Sigmoid colon (tissue), 7 donors: ENCODE data around the gene DRC3. TPM values are rescaled to one million over a fixed set of nuclear protein-coding genes. Genes with fewer than 3 reads are reported as not detected.

ENCODE experiments used
- DNase-seq: peaks from one replicate; pipeline ENCODE4 v3.0.0-alpha.2; 2019
- H3K27ac ChIP-seq, 4 donors: fragments of 200-600 bp; sonication (generic); one replicate each; pipeline ENCODE4 v1.5.1; 2016 to 2019; ENCODE audit warnings: mild to moderate bottlenecking in 1 of 4
- H3K27me3 ChIP-seq, 3 donors: fragments of 200-600 bp; sonication (generic); one replicate each; pipeline ENCODE4 v1.5.1; 2019; ENCODE audit warnings: mild to moderate bottlenecking in 1 of 3
- H3K36me3 ChIP-seq, 4 donors: fragments of 200-600 bp; sonication (generic); one replicate each; pipeline ENCODE4 v1.5.1; 2016 to 2019
- H3K4me1 ChIP-seq, 4 donors: fragments of 200-600 bp; sonication (generic); one replicate each; pipeline ENCODE4 v1.5.1; 2017 to 2019
- H3K4me3 ChIP-seq, 4 donors: fragments of 200-600 bp; sonication (generic); one replicate each; pipeline ENCODE4 v1.5.1; 2017 to 2019; ENCODE audit warnings: mild to moderate bottlenecking in 2 of 4, moderate library complexity in 1 of 4
- H3K9me3 ChIP-seq, 4 donors: fragments of 200-600 bp in 3 of 4; sonication (generic) in 3 of 4; one replicate each; pipeline versions ENCODE4 v1.5.1 to v1.6.1; 2013 to 2019
- EP300 ChIP-seq, 4 donors: sonication (generic); formaldehyde crosslinking; IDR thresholded peaks; one replicate each; pipeline ENCODE4 v1.6.1; 2017; ENCODE audit warnings: antibody characterized with exemption in 4 of 4
- POLR2A ChIP-seq, 2 donors: fragments of 450-650 bp; IDR thresholded peaks; one replicate each; pipeline ENCODE4 v1.6.1; 2016; ENCODE audit warnings: antibody characterized with exemption in 2 of 2, mild to moderate bottlenecking in 2 of 2, moderate library complexity in 2 of 2
- POLR2AphosphoS5 ChIP-seq, 4 donors: sonication (generic); formaldehyde crosslinking; IDR thresholded peaks; one replicate each; pipeline ENCODE4 v1.6.1; 2017; ENCODE audit warnings: antibody characterized with exemption in 4 of 4
- WGBS, 2 donors: extraction: QIAGEN DNeasy Blood & Tissue Kit; methylation state at CpG; one replicate each; pipeline ENCODE4 v1.1.7; 2013; 5-methylcytosine and 5-hydroxymethylcytosine counted together
- intact Hi-C: fragments of 100-400 bp; cut with DNase I; formaldehyde crosslinking; loops from one replicate; pipeline ENCODE4 v1.15.1; 2023
- polyA plus RNA-seq, 3 donors: library from polyadenylated mRNA; stranded (reverse); fragments of 200-250 nt; gene quantifications; one replicate each; pipeline ENCODE4 v1.2.3, GENCODE V29; 2013
- total RNA-seq, 4 donors: library from RNA; depleted of rRNA; stranded (reverse); fragments of >200 nt; gene quantifications; one replicate each; pipeline ENCODE4 v1.1.0, GENCODE V29; 2016
- TF ChIP-seq, protein P1 (sequence below), 4 experiments: fragments of 450-650 bp in 3 of 4; fragments of 200-600 bp in 1 of 4; IDR thresholded peaks; one replicate each; pipeline ENCODE4 v1.5.1; 2016 to 2019; ENCODE audit warnings: antibody characterized with exemption in 4 of 4, mild to moderate bottlenecking in 3 of 4, moderate library complexity in 2 of 4
- donor health status: healthy with polysubstance abuse.
- donor health status: Bipolar disorder and iron deficiency.
- donor health status: healthy.

The DRC3 gene
- total and polyA plus RNA-seq, 7 donors, result 0.36 to 6.1 (median 1.6) TPM; not detected in 2

DNA sequence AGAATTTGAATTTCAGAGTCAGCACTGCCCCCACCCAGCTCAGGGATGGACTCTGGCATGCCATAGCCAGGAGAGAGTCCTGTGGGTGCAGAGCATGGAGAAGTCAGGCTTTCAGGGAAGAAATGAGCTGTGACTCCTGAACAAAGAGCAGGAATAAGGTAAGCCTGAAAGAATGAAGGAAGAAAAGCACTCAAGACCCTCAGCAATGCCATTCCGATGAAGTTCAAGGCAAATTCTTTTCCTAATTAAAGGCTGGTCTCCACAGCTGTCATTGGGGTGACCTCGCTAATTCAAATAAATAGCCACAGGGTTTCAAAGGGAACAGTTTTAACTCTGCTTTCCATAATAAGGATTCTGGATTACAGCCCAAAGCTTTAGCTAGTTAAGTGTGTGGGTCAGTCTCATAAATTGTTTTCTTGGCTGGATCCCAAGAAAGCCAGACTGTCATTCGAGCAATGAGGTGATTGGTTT is 32.2 kb upstream of the DRC3 start:
- 53 to 59% methylated on average over 3 of the region's 3 CpGs for WGBS, 2 donors
- TF ChIP-seq POLR2A (IDR thresholded peaks at IDR 0.05), result no peak
- TF ChIP-seq EP300 (IDR thresholded peaks at IDR 0.05), result no peak
- TF ChIP-seq, protein P1, sequence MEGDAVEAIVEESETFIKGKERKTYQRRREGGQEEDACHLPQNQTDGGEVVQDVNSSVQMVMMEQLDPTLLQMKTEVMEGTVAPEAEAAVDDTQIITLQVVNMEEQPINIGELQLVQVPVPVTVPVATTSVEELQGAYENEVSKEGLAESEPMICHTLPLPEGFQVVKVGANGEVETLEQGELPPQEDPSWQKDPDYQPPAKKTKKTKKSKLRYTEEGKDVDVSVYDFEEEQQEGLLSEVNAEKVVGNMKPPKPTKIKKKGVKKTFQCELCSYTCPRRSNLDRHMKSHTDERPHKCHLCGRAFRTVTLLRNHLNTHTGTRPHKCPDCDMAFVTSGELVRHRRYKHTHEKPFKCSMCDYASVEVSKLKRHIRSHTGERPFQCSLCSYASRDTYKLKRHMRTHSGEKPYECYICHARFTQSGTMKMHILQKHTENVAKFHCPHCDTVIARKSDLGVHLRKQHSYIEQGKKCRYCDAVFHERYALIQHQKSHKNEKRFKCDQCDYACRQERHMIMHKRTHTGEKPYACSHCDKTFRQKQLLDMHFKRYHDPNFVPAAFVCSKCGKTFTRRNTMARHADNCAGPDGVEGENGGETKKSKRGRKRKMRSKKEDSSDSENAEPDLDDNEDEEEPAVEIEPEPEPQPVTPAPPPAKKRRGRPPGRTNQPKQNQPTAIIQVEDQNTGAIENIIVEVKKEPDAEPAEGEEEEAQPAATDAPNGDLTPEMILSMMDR (IDR thresholded peaks at IDR 0.05), result no peak
- TF ChIP-seq POLR2AphosphoS5 (IDR thresholded peaks at IDR 0.05), result no peak
- H3K4me3 ChIP-seq, result no peak overlapping the region
- peaks cover 0 to 85% (median 60%) of the 10 kb centered on the region in 4 donors for H3K4me1 ChIP-seq
- no peaks in the 10 kb centered on the region for H3K27me3 ChIP-seq
- H3K9me3 ChIP-seq, result no peaks in the 10 kb centered on the region
- H3K27ac ChIP-seq, result peak overlapping the region in 3 of 4 donors; percentile 38 to 46 (median 39)
- DNase-seq, result no peak
- no peaks in the 10 kb centered on the region for H3K36me3 ChIP-seq
- intact Hi-C loops, result no loop called here

DNA sequence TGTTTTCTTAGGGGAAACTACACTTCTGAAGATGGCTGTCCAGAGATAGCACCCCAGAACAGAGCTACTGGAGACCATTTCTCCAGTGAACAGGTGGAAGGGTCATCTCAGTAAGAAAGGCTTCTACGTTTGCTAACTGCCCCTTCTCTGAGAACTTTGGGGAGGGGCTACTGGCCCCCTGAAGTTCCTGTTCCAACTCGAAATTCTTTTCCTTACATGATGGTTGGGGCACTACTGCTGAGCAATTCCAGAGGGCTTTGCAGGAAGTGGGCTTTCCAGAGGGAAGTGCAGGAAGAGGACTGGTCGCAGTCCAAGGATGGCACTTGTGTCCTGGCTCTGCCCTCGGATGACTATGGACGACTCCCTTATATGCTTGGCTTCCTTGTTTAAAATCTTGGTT is 31.6 kb upstream of the DRC3 start:
- TF ChIP-seq EP300 (IDR thresholded peaks at IDR 0.05) (no peak), POLR2A (IDR thresholded peaks at IDR 0.05) (no peak), POLR2AphosphoS5 (IDR thresholded peaks at IDR 0.05) (no peak)
- TF ChIP-seq, protein P1 (IDR thresholded peaks at IDR 0.05), result no peak
- peaks cover 0 to 80% (median 54%) of the 10 kb centered on the region in 4 donors for H3K4me1 ChIP-seq
- no peaks in the 10 kb centered on the region for H3K36me3 ChIP-seq
- H3K27ac ChIP-seq, result peak overlapping the region in 2 of 4 donors; percentile 39 to 46
- DNase-seq, result no peak
- H3K9me3 ChIP-seq, result no peaks in the 10 kb centered on the region
- intact Hi-C loops, result no loop called here
- H3K27me3 ChIP-seq, result no peaks in the 10 kb centered on the region
- H3K4me3 ChIP-seq, result no peak overlapping the region
- 69 to 75% methylated on average over 5 of the region's 5 CpGs for WGBS, 2 donors

DNA sequence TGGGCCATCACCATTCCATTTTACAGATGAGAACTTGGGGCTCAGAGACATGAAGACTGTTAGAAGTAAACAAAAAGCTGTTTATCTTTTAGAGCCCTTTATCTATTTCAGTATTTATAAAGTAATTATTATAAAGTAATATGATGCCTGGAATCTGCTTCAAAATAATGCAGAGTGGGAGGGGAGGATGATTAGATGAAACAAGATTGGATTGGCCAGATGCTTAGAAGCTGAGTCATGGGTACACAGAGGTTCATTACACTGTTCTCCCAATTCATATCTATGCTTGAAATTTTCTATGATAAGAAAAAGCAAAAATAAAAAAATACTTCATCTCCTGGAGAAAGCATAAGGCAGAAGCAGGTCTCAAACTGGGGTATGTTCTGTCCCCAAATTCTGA is 29.8 kb upstream of the DRC3 start:
- Histone ChIP-seq H3K4me1 (peaks cover 0 to 62% (median 47%) of the 10 kb centered on the region in 4 donors), H3K4me3 (no peak overlapping the region), H3K27ac (peak overlapping the region in 3 of 4 donors; percentile 41 to 62 (median 61)), H3K27me3 (no peaks in the 10 kb centered on the region), H3K36me3 (no peaks in the 10 kb centered on the region), H3K9me3 (no peaks in the 10 kb centered on the region)
- no peak for TF ChIP-seq POLR2AphosphoS5 (IDR thresholded peaks at IDR 0.05)
- TF ChIP-seq EP300 (IDR thresholded peaks at IDR 0.05), result no peak
- TF ChIP-seq POLR2A (IDR thresholded peaks at IDR 0.05), result no peak
- TF ChIP-seq, protein P1 (IDR thresholded peaks at IDR 0.05), result no peak
- DNase-seq, result no peak
- intact Hi-C loops, result no loop called here

DNA sequence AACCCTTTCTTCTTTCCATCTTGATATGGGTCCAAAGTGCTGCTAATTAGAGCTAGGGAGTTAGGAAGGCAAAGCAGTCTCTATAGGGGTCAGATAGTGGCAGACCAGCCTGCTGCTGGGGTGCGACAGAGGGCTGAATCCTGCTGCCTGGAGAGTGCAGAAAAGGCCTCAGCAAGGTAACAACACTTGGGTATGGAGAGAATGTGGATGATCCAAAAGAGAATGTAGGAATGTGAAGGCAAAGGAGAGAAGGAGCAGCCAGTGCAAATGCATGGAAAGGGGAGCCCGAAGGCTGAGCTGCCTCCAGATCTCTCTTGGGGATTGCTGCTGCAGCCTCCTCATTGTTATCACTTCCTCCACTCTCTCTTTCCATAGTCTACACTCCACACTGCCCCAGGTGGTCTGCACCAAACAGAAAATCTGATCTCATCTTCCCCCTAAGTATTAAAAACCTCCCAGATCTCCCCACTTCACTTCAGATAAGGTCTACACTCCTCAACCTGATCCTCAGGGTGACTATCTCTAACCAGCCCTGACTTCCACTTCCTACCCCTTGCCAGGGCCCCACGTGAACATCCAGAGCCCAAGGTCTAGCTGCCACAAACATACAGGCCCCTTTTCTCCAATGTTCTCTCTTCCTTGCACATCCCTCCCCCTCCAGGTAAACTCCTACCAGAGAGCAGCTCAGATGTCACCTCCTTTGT is 29.2 kb upstream of the DRC3 start:
- Histone ChIP-seq H3K27ac (peak overlapping the region in 3 of 4 donors; percentile 41 to 62 (median 61)), H3K9me3 (no peaks in the 10 kb centered on the region), H3K36me3 (no peaks in the 10 kb centered on the region), H3K4me1 (peaks cover 0 to 57% (median 50%) of the 10 kb centered on the region in 4 donors), H3K4me3 (no peak overlapping the region), H3K27me3 (no peaks in the 10 kb centered on the region)
- 66 to 75% methylated on average over 3 of the region's 3 CpGs for WGBS, 2 donors
- DNase-seq, result no peak
- TF ChIP-seq POLR2AphosphoS5 (IDR thresholded peaks at IDR 0.05) (no peak), POLR2A (IDR thresholded peaks at IDR 0.05) (no peak), EP300 (IDR thresholded peaks at IDR 0.05) (no peak)
- TF ChIP-seq, protein P1 (IDR thresholded peaks at IDR 0.05), result no peak
- intact Hi-C loops, result no loop called here
